Endothelial cell of umbilical vein (primary cell): ENCODE data around the gene PKD2L1. TPM values are rescaled to one million over a fixed set of nuclear protein-coding genes. Genes with fewer than 3 reads are reported as not detected.

Source experiments
- BruUV-seq: library from RNA; stranded (reverse); fragments of 400-500 nt; replicated peaks from 2 replicates; lab custom pipeline; 2021; lab: Mats Ljungman, UMichigan
- CTCF ChIA-PET: fragments of 300-600, 350-600 bp; sonication (Branson Sonifier 250); formaldehyde crosslinking; loops from one replicate; lab custom pipeline; 2021; ENCODE audit warnings: antibody characterized with exemption, inconsistent platforms; lab: Charles Lee
- POLR2A ChIA-PET: fragments of 300-600, 350-600 bp; sonication (Branson Sonifier 250); formaldehyde crosslinking; loops from one replicate; lab custom pipeline; 2021; ENCODE audit warnings: antibody characterized with exemption, inconsistent platforms; lab: Charles Lee
- DNase-seq: peaks from one replicate; pipeline ENCODE4 v3.0.0-alpha.2; 2011; ENCODE audit warnings: low read depth, low spot score
- FAIRE-seq: peaks from 2 replicates; lab custom pipeline; 2011; peaks lifted over from hg19 to GRCh38; lab: Jason Lieb, UNC
- H2AFZ ChIP-seq: 2 replicates; pipeline ENCODE4 v1.6.0; 2012; ENCODE audit warnings: low read depth, low read length, control low read depth, inconsistent platforms
- H3K27ac ChIP-seq: 2 replicates; pipeline ENCODE4 v1.5.1; 2011; ENCODE audit warnings: low read depth, mild to moderate bottlenecking, control low read depth, low read length, moderate library complexity; ENCODE audit not compliant: insufficient read depth
- H3K27me3 ChIP-seq, 2 experiments: 2 replicates each; pipeline versions ENCODE4 v1.6.0 to v1.6.1; 2011; ENCODE audit warnings: low read length in 2 of 2, mixed read lengths in 1 of 2; ENCODE audit not compliant: control insufficient read depth in 2 of 2, insufficient read depth in 2 of 2
- H3K36me3 ChIP-seq, 2 experiments: 2 replicates in 1 of 2; 3 replicates in 1 of 2; pipeline ENCODE4 v1.5.1; 2011; ENCODE audit warnings: low read length in 2 of 2, mild to moderate bottlenecking in 1 of 2, moderate library complexity in 1 of 2; ENCODE audit not compliant: control insufficient read depth in 2 of 2, insufficient read depth in 2 of 2; ENCODE audit errors: extremely low read depth in 1 of 2
- H3K4me1 ChIP-seq: 3 replicates; pipeline ENCODE4 v1.5.1; 2011; ENCODE audit warnings: mild to moderate bottlenecking, low read length; ENCODE audit not compliant: control insufficient read depth, insufficient read depth; ENCODE audit errors: extremely low read depth
- H3K4me2 ChIP-seq: 2 replicates; pipeline ENCODE4 v1.6.1; 2011; ENCODE audit warnings: low read length, control low read depth, mixed read lengths; ENCODE audit not compliant: insufficient read depth
- H3K4me3 ChIP-seq, 3 experiments: fragments of 200-600 bp in 1 of 3; sonication (generic), shearing (Covaris generic) in 1 of 3; replicated peaks in 1 of 3; 2 replicates each; pipeline ENCODE4 v1.5.1; 2011 to 2016; ENCODE audit warnings: control low read depth in 3 of 3, low read length in 3 of 3, mild to moderate bottlenecking in 2 of 3, inconsistent platforms in 1 of 3, low read depth in 1 of 3, moderate library complexity in 1 of 3; ENCODE audit not compliant: insufficient read depth in 1 of 3
- H3K79me2 ChIP-seq: 2 replicates; pipeline ENCODE4 v1.6.0; 2012; ENCODE audit warnings: low read length, inconsistent platforms; ENCODE audit not compliant: control insufficient read depth, insufficient read depth
- H3K9ac ChIP-seq: replicated peaks from 2 replicates; pipeline ENCODE3; 2011; ENCODE audit warnings: low read length, control low read depth; ENCODE audit not compliant: insufficient read depth; ENCODE audit errors: extremely low read depth
- H3K9me1 ChIP-seq: replicated peaks from 3 replicates; pipeline ENCODE4 v1.6.0; 2011; ENCODE audit warnings: mild to moderate bottlenecking, low read length; ENCODE audit not compliant: control insufficient read depth, insufficient read depth; ENCODE audit errors: extremely low read depth
- H3K9me3 ChIP-seq: replicated peaks from 2 replicates; pipeline ENCODE4 v1.5.1; 2012; ENCODE audit warnings: low read length, inconsistent platforms; ENCODE audit not compliant: control insufficient read depth, insufficient read depth
- H4K20me1 ChIP-seq: replicated peaks from 2 replicates; pipeline ENCODE3; 2011; ENCODE audit warnings: mild to moderate bottlenecking, low read length; ENCODE audit not compliant: control insufficient read depth, insufficient read depth; ENCODE audit errors: extremely low read depth
- CTCF ChIP-seq, 2 donors: IDR thresholded peaks; 1 replicate in 1 of 2; 2 replicates in 1 of 2; pipeline ENCODE4 v1.5.1; 2011; ENCODE audit warnings: low read length in 2 of 2, mild to moderate bottlenecking in 2 of 2, moderate library complexity in 2 of 2, control low read depth in 1 of 2, inconsistent platforms in 1 of 2, low read depth in 1 of 2; ENCODE audit not compliant: insufficient read depth in 1 of 2; ENCODE audit errors: extremely low read depth in 1 of 2
- EZH2 ChIP-seq: IDR thresholded peaks from 2 replicates; pipeline ENCODE4 v1.6.1; 2012; ENCODE audit warnings: borderline replicate concordance, low read depth, mild to moderate bottlenecking, moderate library complexity, low read length, inconsistent platforms; ENCODE audit not compliant: severe bottlenecking
- FOS ChIP-seq: IDR thresholded peaks from 2 replicates; pipeline ENCODE4 v1.6.1; 2011; ENCODE audit warnings: mild to moderate bottlenecking, low read length, moderate library complexity, borderline replicate concordance; ENCODE audit not compliant: insufficient read depth
- GATA2 ChIP-seq: IDR thresholded peaks from 2 replicates; pipeline ENCODE4 v1.7.0; 2011; ENCODE audit warnings: low read depth, mild to moderate bottlenecking, moderate library complexity, mixed read lengths, low read length; ENCODE audit not compliant: insufficient read length, insufficient read depth
- JUN ChIP-seq: IDR thresholded peaks from 2 replicates; pipeline ENCODE4 v1.6.1; 2011; ENCODE audit warnings: borderline replicate concordance, low read depth; ENCODE audit not compliant: insufficient read length, insufficient read depth
- MAX ChIP-seq: IDR thresholded peaks from 2 replicates; pipeline ENCODE4 v1.6.1; 2011; ENCODE audit not compliant: insufficient read depth, insufficient read length
- MYC ChIP-seq: IDR thresholded peaks from one replicate; pipeline ENCODE4 v1.6.1; 2011; ENCODE audit warnings: mild to moderate bottlenecking, low read depth, low read length
- POLR2A ChIP-seq: IDR thresholded peaks from 2 replicates; pipeline ENCODE4 v1.6.1; 2012; ENCODE audit warnings: low read depth, mild to moderate bottlenecking, control low read depth, low read length
- POLR2AphosphoS5 ChIP-seq: IDR thresholded peaks from 2 replicates; pipeline ENCODE4 v1.6.1; 2012; ENCODE audit warnings: low read depth, mild to moderate bottlenecking, control low read depth, low read length, moderate library complexity; ENCODE audit not compliant: insufficient read depth
- dilution Hi-C: fragments of 300-500 bp; cut with MboI; formaldehyde crosslinking; loops from one replicate; pipeline ENCODE4 v1.15.0; 2019; ENCODE audit warnings: low sequenced_read_pairs; ENCODE audit not compliant: extremely low pct_ligation_motif_present
- intact Hi-C: fragments of 100-400 bp; cut with micrococcal nuclease; formaldehyde crosslinking; loops from one replicate; pipeline ENCODE4 v1.10.0; 2022
- polyA plus RNA-seq, 4 experiments: library from polyadenylated mRNA; depleted of rRNA in 3 of 4; stranded (reverse) in 3 of 4; unstranded in 1 of 4; fragments of >200 nt; gene quantifications; 2 replicates each; pipeline versions ENCODE4 v1.2.1 to v1.2.3, GENCODE V29; 2011 to 2012; ENCODE audit warnings: missing spikeins in 1 of 4
- total RNA-seq: library from RNA; stranded (reverse); gene quantifications from 2 replicates; pipeline ENCODE4 v1.2.3, GENCODE V29; 2021

The PKD2L1 gene
- total and polyA plus RNA-seq, 2 donors (not counting 3 experiments of a cell fraction or from before 2014, with no cell fraction given) = not detected

- no peaks in the 10 kb centered on the region for H3K9me1 ChIP-seq
- peaks cover 9% of the 10 kb centered on the region for H4K20me1 ChIP-seq
- no peak for DNase-seq
- TF ChIP-seq GATA2 (no peak), JUN (no peak)
- ChIA-PET POLR2A (interaction anchor here (2.1 kb wide), 1 partner anchor 24 kb away, joined by 6 read pairs; no protein-coding TSS in a partner anchor), CTCF (interaction anchor here (1.0 to 2.4 kb wide), 11 partner anchors 9 to 529 kb away, joined by 3 to 9 read pairs (median 6); no protein-coding TSS in a partner anchor)
- FAIRE-seq = peak; percentile 28
- no peak overlapping the region for H2AFZ ChIP-seq
- no peak overlapping the region for H3K27ac ChIP-seq
- peaks cover 73% of the 10 kb centered on the region for H3K79me2 ChIP-seq
- peaks cover 43% of the 10 kb centered on the region for H3K4me1 ChIP-seq
- intact Hi-C loops (loop anchor here (5.0 kb wide), 1 partner anchor 62 kb away; the partner anchor contains the start of gene BLOC1S2), dilution Hi-C loops (no loop called here)
- H3K9ac ChIP-seq = no peak overlapping the region
- H3K36me3 ChIP-seq = peaks cover 20 to 33% of the 10 kb centered on the region in 2 experiments
- peak overlapping the region; percentile 81 for H3K4me2 ChIP-seq
- no peaks in the 10 kb centered on the region for H3K27me3 ChIP-seq
- H3K4me3 ChIP-seq = peak overlapping the region; percentile 0 to 85 (median 12)
- H3K9me3 ChIP-seq = no peaks in the 10 kb centered on the region
- no TSS peak for BruUV-seq
These were observed 19.6 kb upstream of the PKD2L1 start for GRCh38 chr10:100349672-100350071.

GRCh38 chr10:100349087-100349486 lies 19.1 kb upstream of the PKD2L1 start:
- CTCF ChIA-PET = interaction anchor here (1.0 to 2.4 kb wide), 11 partner anchors 10 to 529 kb away, joined by 3 to 9 read pairs (median 6); no protein-coding TSS in a partner anchor
- Histone ChIP-seq H3K27ac (no peak overlapping the region), H3K36me3 (peaks cover 15 to 28% of the 10 kb centered on the region in 2 experiments), H3K79me2 (peaks cover 69% of the 10 kb centered on the region), H3K9me3 (no peaks in the 10 kb centered on the region), H3K4me3 (peak overlapping the region; percentile 2 to 87 (median 85)), H3K9ac (no peak overlapping the region), H4K20me1 (peaks cover 9% of the 10 kb centered on the region), H3K9me1 (no peaks in the 10 kb centered on the region), H3K4me2 (peak overlapping the region; percentile 81), H3K4me1 (peaks cover 43% of the 10 kb centered on the region), H3K27me3 (no peaks in the 10 kb centered on the region), H2AFZ (no peak overlapping the region)
- TF ChIP-seq FOS = no peak
- no peak for TF ChIP-seq POLR2AphosphoS5
- no peak for TF ChIP-seq EZH2
- TF ChIP-seq POLR2A = no peak
- TF ChIP-seq CTCF (IDR thresholded peaks at IDR 0.05; ENCODE audit: extremely low read depth in 1 of 2, insufficient read depth in 1 of 2, low read depth in 1 of 2, low read length in 2 of 2) = no peak
- TF ChIP-seq JUN = no peak
- no peak for TF ChIP-seq MAX
- no peak for TF ChIP-seq MYC
- no peak for TF ChIP-seq GATA2
- DNase-seq (no peak), FAIRE-seq (no peak)
- POLR2A ChIA-PET = interaction anchor here (2.1 kb wide), 1 partner anchor 25 kb away, joined by 6 read pairs; no protein-coding TSS in a partner anchor
- BruUV-seq = no TSS peak
- dilution Hi-C loops = no loop called here
- intact Hi-C loops = loop anchor here (5.0 kb wide), 1 partner anchor 62 kb away; the partner anchor contains the start of gene BLOC1S2
